Measurements from ENCODE around the gene CFAP47.
"Not testable (repeated sequence)": the region's sequence is repeated elsewhere in the genome, so short reads cannot be mapped to it uniquely, and the experiment has no call there.

The CFAP47 gene

GRCh38 chrX:36035550-36035949, 116.0 kb downstream of the CFAP47 start:
- no peak for TF ChIP-seq CTCF (conservative IDR thresholded peaks at IDR 0.05; ENCODE audit: low read length)
- H3K4me3 ChIP-seq (ENCODE audit: low read length) = no peak overlapping the region

DNA sequence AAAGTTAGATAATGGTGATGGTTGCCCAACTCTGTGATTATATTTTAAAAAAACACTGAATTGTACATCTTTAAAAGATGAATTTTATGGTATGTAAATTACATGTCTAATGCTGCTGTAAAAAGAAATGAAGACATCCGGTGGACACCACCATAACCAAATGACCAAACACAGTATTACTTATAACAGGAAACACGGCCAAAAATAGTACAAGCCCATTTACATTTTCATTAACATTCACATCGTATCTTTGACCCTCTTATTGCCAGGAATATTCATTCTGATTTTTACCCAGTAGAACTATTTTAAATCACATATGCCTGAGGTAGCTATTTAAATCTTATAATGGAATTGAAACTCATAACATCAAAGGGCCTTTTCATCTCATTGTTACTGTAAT, 143.2 kb downstream of the CFAP47 start:
- H3K4me3 ChIP-seq (ENCODE audit: low read length) = no peak overlapping the region
- TF ChIP-seq CTCF (conservative IDR thresholded peaks at IDR 0.05; ENCODE audit: low read length) = no peak
- DNase-seq (ENCODE audit: low read depth) = no peak

More at GRCh38 chrX:36035550-36035949, 116.0 kb downstream of the CFAP47 start:
- DNase-seq (ENCODE audit: low read depth) = no peak

DNA sequence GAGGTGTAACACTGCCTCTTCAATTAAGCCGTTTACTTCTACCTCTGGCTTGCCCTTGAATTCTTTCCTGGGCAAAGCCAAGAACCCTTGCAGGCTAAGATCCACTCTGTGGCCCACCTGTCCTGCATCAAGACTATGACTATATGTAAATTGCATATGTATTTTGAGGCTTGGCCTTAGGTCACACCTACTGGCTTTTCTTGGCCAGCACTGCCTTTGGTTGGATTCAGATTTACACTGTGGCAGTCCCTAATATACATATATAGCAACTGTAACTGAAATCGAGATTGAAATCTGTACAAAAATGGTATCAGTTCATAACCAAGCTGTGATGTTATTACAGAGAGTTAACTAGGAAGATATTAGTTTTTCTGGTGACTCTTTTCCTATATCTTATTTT, 151.5 kb downstream of the CFAP47 start:
- TF ChIP-seq CTCF (conservative IDR thresholded peaks at IDR 0.05; ENCODE audit: low read length) = no peak
- no peak overlapping the region for H3K4me3 ChIP-seq (ENCODE audit: low read length)
- DNase-seq (ENCODE audit: low read depth) = no peak

GRCh38 chrX:36075009-36075408, 155.5 kb downstream of the CFAP47 start:
- not testable (repeated sequence) for DNase-seq (ENCODE audit: low read depth)

GRCh38 chrX:36083256-36083655, 163.7 kb downstream of the CFAP47 start:
- no peak overlapping the region for H3K4me3 ChIP-seq (ENCODE audit: low read length)
- no peak for DNase-seq (ENCODE audit: low read depth)
- TF ChIP-seq CTCF (conservative IDR thresholded peaks at IDR 0.05; ENCODE audit: low read length) = no peak

More at GRCh38 chrX:36075009-36075408, 155.5 kb downstream of the CFAP47 start:
- not testable (repeated sequence) for H3K4me3 ChIP-seq (ENCODE audit: low read length)

GRCh38 chrX:36087366-36087765, 167.8 kb downstream of the CFAP47 start:
- DNase-seq (ENCODE audit: low read depth) = no peak
- no peak overlapping the region for H3K4me3 ChIP-seq (ENCODE audit: low read length)
- TF ChIP-seq CTCF (conservative IDR thresholded peaks at IDR 0.05; ENCODE audit: low read length) = no peak

GRCh38 chrX:36088939-36089338, 169.4 kb downstream of the CFAP47 start:
- DNase-seq (ENCODE audit: low read depth); H3K4me3 ChIP-seq (ENCODE audit: low read length): not testable (repeated sequence)

- H3K4me3 ChIP-seq (ENCODE audit: low read length) = no peak overlapping the region
- DNase-seq (ENCODE audit: low read depth) = no peak
- TF ChIP-seq CTCF (conservative IDR thresholded peaks at IDR 0.05; ENCODE audit: low read length) = no peak
Measured at GRCh38 chrX:36102425-36102824, 182.9 kb downstream of the CFAP47 start.

All from AG10803 (cell line).